GM19239 (cell line): ENCODE measurements around the gene ZNF124.
"Not testable (repeated sequence)": the region's sequence is repeated elsewhere in the genome, so short reads cannot be mapped to it uniquely, and the experiment has no call there.

Experiments used
- DNase-seq: peaks from one replicate; pipeline ENCODE4 v3.0.0; 2011; ENCODE audit warnings: low spot score; ENCODE audit not compliant: insufficient read length
- FAIRE-seq: peaks from 2 replicates; lab custom pipeline; 2011; peaks lifted over from hg19 to GRCh38; lab: Jason Lieb, UNC

Gene ZNF124

GRCh38 chr1:247171875-247172563 lies at the start of gene ZNF124:
Gene ZNF124, minus strand, starts transcription at chr1:247172020. Its CDS starts 143 bp downstream, at chr1:247171877.
- not testable (repeated sequence) for DNase-seq
- peak; percentile 93 for FAIRE-seq

- not testable (repeated sequence) for FAIRE-seq, DNase-seq
These were observed 48.5 kb upstream of the ZNF124 start for GRCh38 chr1:247220280-247220679.

GRCh38 chr1:247218121-247218651 lies 46.4 kb upstream of the ZNF124 start:
- FAIRE-seq (no peak), DNase-seq (no peak)

GRCh38 chr1:247216261-247216660 lies 44.4 kb upstream of the ZNF124 start:
- FAIRE-seq = no peak
- no peak for DNase-seq

- DNase-seq = no peak
- peak; percentile 56 for FAIRE-seq
These were observed 41.1 kb upstream of the ZNF124 start for GRCh38 chr1:247212627-247213617.

- DNase-seq (peak; percentile 31), FAIRE-seq (peak; percentile 98)
These were observed 40.2 kb upstream of the ZNF124 start for GRCh38 chr1:247212012-247212411.

GRCh38 chr1:247211339-247211738 lies 39.5 kb upstream of the ZNF124 start:
- DNase-seq (no peak), FAIRE-seq (peak; percentile 37)

- FAIRE-seq = peak; percentile 96
These were observed 38.7 kb upstream of the ZNF124 start for GRCh38 chr1:247210376-247211117.

GRCh38 chr1:247210062-247210375 lies 38.2 kb upstream of the ZNF124 start:
- no peak for FAIRE-seq

More at GRCh38 chr1:247210376-247211117, 38.7 kb upstream of the ZNF124 start:
- DNase-seq = peak; percentile 75

GRCh38 chr1:247209396-247209795 lies 37.6 kb upstream of the ZNF124 start:
- FAIRE-seq = no peak
- DNase-seq = no peak

More at GRCh38 chr1:247210062-247210375, 38.2 kb upstream of the ZNF124 start:
- DNase-seq = no peak

- no peak for FAIRE-seq
These were observed 32.4 kb upstream of the ZNF124 start for GRCh38 chr1:247204177-247204647.

GRCh38 chr1:247198781-247199180 lies 27.0 kb upstream of the ZNF124 start:
- FAIRE-seq (no peak), DNase-seq (no peak)

More at GRCh38 chr1:247204177-247204647, 32.4 kb upstream of the ZNF124 start:
- no peak for DNase-seq

- DNase-seq (no peak), FAIRE-seq (no peak)
These were observed 22.1 kb upstream of the ZNF124 start for GRCh38 chr1:247193958-247194357.

- DNase-seq = no peak
- no peak for FAIRE-seq
These were observed 18.4 kb upstream of the ZNF124 start for GRCh38 chr1:247189981-247190798.

GRCh38 chr1:247185667-247186066 lies 13.8 kb upstream of the ZNF124 start:
- no peak for FAIRE-seq
- no peak for DNase-seq

GRCh38 chr1:247184254-247184653 lies 12.4 kb upstream of the ZNF124 start:
- no peak for FAIRE-seq
- DNase-seq = no peak

- FAIRE-seq = no peak
- DNase-seq = no peak
These were observed 11.2 kb upstream of the ZNF124 start for GRCh38 chr1:247182994-247183393.

- DNase-seq = no peak
- no peak for FAIRE-seq
These were observed 8.8 kb upstream of the ZNF124 start for GRCh38 chr1:247180581-247180980.

- FAIRE-seq = no peak
- no peak for DNase-seq
These were observed 5.9 kb upstream of the ZNF124 start for GRCh38 chr1:247177755-247178154.
